H1 (cell line): Measurements from ENCODE around the gene IRF9.

Source experiments
- POLR2A ChIP-seq, 2 experiments: IDR thresholded peaks; 1 replicate in 1 of 2; 2 replicates in 1 of 2; pipeline ENCODE4 v1.6.1; 2011; ENCODE audit warnings: low read depth in 2 of 2, low read length in 2 of 2, mild to moderate bottlenecking in 2 of 2; ENCODE audit errors: control extremely low read depth in 1 of 2
- POLR2AphosphoS5 ChIP-seq: IDR thresholded peaks from 2 replicates; pipeline ENCODE4 v1.6.1; 2011; ENCODE audit warnings: low read depth, low read length
- SIRT6 ChIP-seq: IDR thresholded peaks from one replicate; pipeline ENCODE4 v1.7.1; 2012; ENCODE audit warnings: low read length, inconsistent platforms
- SRF ChIP-seq: IDR thresholded peaks from 2 replicates; pipeline ENCODE4 v1.6.1; 2011; ENCODE audit warnings: mild to moderate bottlenecking, low read depth, low read length, moderate library complexity
- TF ChIP-seq, protein P1 (sequence below), 3 experiments: IDR thresholded peaks; 1 replicate in 2 of 3; 2 replicates in 1 of 3; pipeline versions ENCODE4 v1.5.1 to v1.6.1; 2011; ENCODE audit warnings: low read length in 3 of 3, mild to moderate bottlenecking in 3 of 3, inconsistent platforms in 2 of 3, low read depth in 1 of 3, moderate library complexity in 1 of 3; ENCODE audit not compliant: insufficient read depth in 1 of 3; ENCODE audit errors: control extremely low read depth in 1 of 3

DNA sequence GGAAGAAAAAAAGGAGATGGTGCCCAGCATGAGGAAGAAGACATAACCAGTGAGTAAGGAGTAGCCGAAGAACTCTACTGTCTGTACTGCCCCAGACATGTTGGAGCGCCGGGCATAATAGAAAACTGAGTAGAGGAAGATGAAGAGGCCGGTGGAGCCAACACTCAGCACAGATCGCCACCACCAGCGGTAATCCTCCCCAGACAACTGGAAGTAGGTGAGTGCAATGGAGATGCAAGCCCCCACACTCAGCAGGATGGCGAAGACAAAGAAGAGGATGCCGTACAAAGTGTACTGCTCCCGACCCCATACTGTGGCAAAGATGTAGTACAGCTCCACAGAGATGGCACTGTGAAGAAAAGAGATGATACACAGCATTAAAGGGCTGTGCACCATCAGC is 28.4 kb downstream of the IRF9 start:
- no peak for TF ChIP-seq POLR2A (IDR thresholded peaks at IDR 0.05; ENCODE audit: control extremely low read depth in 1 of 2, low read depth in 2 of 2, low read length in 2 of 2)
- TF ChIP-seq, protein P1, sequence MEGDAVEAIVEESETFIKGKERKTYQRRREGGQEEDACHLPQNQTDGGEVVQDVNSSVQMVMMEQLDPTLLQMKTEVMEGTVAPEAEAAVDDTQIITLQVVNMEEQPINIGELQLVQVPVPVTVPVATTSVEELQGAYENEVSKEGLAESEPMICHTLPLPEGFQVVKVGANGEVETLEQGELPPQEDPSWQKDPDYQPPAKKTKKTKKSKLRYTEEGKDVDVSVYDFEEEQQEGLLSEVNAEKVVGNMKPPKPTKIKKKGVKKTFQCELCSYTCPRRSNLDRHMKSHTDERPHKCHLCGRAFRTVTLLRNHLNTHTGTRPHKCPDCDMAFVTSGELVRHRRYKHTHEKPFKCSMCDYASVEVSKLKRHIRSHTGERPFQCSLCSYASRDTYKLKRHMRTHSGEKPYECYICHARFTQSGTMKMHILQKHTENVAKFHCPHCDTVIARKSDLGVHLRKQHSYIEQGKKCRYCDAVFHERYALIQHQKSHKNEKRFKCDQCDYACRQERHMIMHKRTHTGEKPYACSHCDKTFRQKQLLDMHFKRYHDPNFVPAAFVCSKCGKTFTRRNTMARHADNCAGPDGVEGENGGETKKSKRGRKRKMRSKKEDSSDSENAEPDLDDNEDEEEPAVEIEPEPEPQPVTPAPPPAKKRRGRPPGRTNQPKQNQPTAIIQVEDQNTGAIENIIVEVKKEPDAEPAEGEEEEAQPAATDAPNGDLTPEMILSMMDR (IDR thresholded peaks at IDR 0.05; ENCODE audit: control extremely low read depth in 1 of 3, insufficient read depth in 1 of 3, low read depth in 1 of 3, low read length in 3 of 3), result no peak
- TF ChIP-seq SIRT6, result no peak
- no peak for TF ChIP-seq SRF
- no peak for TF ChIP-seq POLR2AphosphoS5
